Chondrocyte (in vitro differentiated cells): ENCODE measurements around the gene TOP3B. TPM values are rescaled to one million over a fixed set of nuclear protein-coding genes. Genes with fewer than 3 reads are reported as not detected.

ENCODE experiments used
- DNase-seq: peaks from one replicate; pipeline ENCODE4 v3.0.0; 2021; ENCODE audit warnings: mixed read lengths, low spot score
- H3K27ac Mint-ChIP-seq: one replicate; pipeline ENCODE4 v1.8.0; 2021; ENCODE audit warnings: mild to moderate bottlenecking, moderate library complexity, mixed read lengths; ENCODE audit not compliant: unreplicated experiment
- H3K27me3 Mint-ChIP-seq: 2 replicates; pipeline ENCODE4 v1.8.0; 2021; ENCODE audit warnings: low read depth, mixed read lengths
- H3K36me3 Mint-ChIP-seq: 2 replicates; pipeline ENCODE4 v1.8.0; 2021; ENCODE audit warnings: low read depth, mixed read lengths
- H3K4me1 Mint-ChIP-seq: 2 replicates; pipeline ENCODE4 v1.8.0; 2021; ENCODE audit warnings: low read depth, mild to moderate bottlenecking, mixed read lengths
- H3K4me3 Mint-ChIP-seq: one replicate; pipeline ENCODE4 v1.8.0; 2021; ENCODE audit warnings: mild to moderate bottlenecking, moderate library complexity, mixed read lengths; ENCODE audit not compliant: unreplicated experiment
- H3K9me3 Mint-ChIP-seq: 2 replicates; pipeline ENCODE4 v1.8.0; 2021; ENCODE audit warnings: low read depth, mixed read lengths
- CTCF ChIP-seq: fragments of 200-600 bp; sonication (generic); IDR thresholded peaks from 2 replicates; pipeline ENCODE4 v1.5.0; 2021; ENCODE audit warnings: antibody characterized with exemption, mild to moderate bottlenecking, moderate library complexity
- total RNA-seq: library from RNA; stranded (reverse); gene quantifications from 3 replicates; pipeline ENCODE4 v1.2.1, GENCODE V29; 2021

The TOP3B gene
- total RNA-seq, 1 donor from 2014 or later, result 25.8 TPM

- Mint-ChIP-seq H3K27me3 (peaks cover 31% of the 10 kb centered on the region), H3K27ac (no peak overlapping the region), H3K36me3 (no peaks in the 10 kb centered on the region), H3K4me1 (no peaks in the 10 kb centered on the region), H3K4me3 (no peak overlapping the region), H3K9me3 (no peaks in the 10 kb centered on the region)
- no peak for DNase-seq
- no peak for TF ChIP-seq CTCF
These were observed 19.3 kb upstream of the TOP3B start for GRCh38 chr22:22001664-22002525.

- DNase-seq, result no peak
- Mint-ChIP-seq H3K4me1 (no peaks in the 10 kb centered on the region), H3K4me3 (no peak overlapping the region), H3K36me3 (no peaks in the 10 kb centered on the region), H3K9me3 (no peaks in the 10 kb centered on the region), H3K27me3 (peaks cover 32% of the 10 kb centered on the region), H3K27ac (no peak overlapping the region)
- TF ChIP-seq CTCF, result no peak
These were observed 16.1 kb upstream of the TOP3B start for GRCh38 chr22:21998595-21999247.

- Mint-ChIP-seq H3K4me3 (no peak overlapping the region), H3K27me3 (peaks cover 27% of the 10 kb centered on the region), H3K9me3 (no peaks in the 10 kb centered on the region), H3K36me3 (no peaks in the 10 kb centered on the region), H3K27ac (no peak overlapping the region), H3K4me1 (no peaks in the 10 kb centered on the region)
- DNase-seq, result no peak
- no peak for TF ChIP-seq CTCF
These were observed 13.7 kb upstream of the TOP3B start for GRCh38 chr22:21996175-21996720.

GRCh38 chr22:21995660-21996059 is 13.1 kb upstream of the TOP3B start:
- H3K27me3 Mint-ChIP-seq, result peaks cover 26% of the 10 kb centered on the region

More at GRCh38 chr22:21995660-21996059, 13.1 kb upstream of the TOP3B start:
- Mint-ChIP-seq H3K4me1 (no peaks in the 10 kb centered on the region), H3K27ac (no peak overlapping the region), H3K9me3 (no peaks in the 10 kb centered on the region), H3K36me3 (no peaks in the 10 kb centered on the region), H3K4me3 (no peak overlapping the region)
- DNase-seq, result no peak
- no peak for TF ChIP-seq CTCF
